ENCODE measurements around the gene PSPN.
"Not testable (repeated sequence)": the region's sequence is repeated elsewhere in the genome, so short reads cannot be mapped to it uniquely, and the experiment has no call there.

The PSPN gene

DNA sequence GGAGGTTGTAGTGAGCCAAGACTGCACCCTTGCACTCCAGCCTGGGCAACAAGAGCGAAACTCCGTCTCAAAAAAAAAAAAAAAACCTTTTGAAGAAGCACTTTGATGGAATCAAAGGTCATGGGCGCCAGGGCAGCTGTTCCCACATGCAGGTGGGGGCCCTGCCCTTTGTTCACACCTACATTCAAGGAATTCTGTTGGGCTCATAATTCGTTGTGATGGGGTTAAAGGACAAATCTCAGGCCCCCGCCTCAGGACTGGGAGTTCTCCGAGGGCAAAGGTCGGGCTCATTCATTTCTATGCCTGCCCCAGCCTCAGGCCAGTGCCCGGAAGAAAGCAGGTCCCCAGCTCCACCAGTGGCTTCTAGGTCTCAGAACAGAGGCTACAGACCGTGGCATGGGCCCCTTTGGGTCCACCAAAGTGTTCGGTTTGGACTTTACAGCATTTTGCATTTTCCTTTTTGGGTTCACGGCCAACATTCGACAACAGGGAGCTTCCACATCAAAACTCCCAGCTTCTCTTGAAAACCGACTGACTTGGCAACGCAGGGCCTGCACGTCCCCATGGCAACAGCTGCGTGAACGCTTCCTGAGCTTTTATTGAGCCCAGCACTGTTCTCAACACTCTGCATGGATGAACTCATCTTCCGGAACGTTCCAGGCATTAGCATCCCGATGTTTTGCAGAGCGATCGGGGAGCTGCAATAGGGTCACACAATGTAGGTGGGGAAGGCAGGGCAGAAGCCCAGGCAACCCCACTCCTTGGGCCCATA, 27.3 kb upstream of the PSPN start:
- DNase-seq (ENCODE audit: low read depth in 2 of 2): no peak

DNA sequence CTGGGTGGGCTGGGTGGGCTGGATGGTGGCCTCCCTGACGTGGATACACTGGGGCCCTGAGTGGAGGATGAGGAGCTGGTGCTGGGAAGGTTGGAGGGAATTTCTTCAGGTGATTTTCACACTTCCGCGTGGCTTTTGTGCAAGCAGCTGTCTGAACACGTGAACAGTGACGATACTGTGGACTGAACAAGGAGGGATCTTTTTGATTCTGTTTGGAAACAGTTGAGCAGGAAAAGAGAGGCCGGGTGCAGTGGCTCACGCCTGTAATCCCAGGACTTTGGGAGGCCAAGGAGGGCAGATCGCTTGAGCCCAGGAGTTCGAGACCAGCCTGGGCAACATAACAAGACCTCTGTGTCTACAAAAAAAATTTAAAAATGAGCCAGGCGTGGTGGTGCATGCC, 26.3 kb upstream of the PSPN start:
- DNase-seq (ENCODE audit: low read depth in 2 of 2): no peak

DNA sequence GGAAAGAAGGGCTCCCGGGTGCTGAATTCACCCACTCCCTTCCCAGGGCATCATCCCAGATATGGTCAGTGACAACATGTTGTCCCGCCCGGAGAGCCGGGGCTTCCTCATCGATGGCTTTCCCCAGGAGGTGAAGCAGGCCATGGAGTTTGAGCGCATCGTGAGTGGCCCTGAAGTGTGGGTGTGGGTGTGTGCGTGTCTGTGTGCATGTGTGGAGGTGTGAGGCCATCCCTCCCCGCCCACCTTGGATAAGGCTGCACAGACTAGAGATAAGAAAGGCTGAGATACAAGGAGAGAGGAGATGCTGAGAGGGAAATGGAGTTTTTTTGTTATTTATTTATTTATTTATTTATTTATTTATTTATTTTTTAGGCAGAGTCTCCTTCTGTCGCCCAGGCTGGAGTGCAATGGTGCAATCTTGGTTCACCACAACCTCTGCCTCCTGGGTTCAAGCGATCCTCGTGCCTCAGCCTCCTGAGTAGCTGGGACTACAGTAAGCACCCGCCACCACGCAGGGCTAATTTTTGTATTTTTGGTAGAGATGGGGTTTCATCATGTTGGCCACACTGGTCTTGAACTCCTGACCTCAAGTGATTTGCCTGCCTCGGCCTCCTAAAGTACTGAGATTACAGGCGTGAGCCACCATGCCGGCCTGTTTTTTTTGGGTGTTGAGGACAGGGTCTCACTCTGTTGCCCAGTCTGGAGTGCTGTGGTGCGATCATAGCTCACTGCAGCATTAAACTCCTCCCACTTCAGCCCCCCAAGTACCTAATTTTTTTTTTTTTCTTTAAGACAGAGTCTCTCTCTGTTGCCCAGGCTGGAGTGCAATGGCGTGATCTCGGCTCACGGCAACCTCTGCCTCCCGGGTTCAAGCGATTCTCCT, 24.6 kb upstream of the PSPN start:
- DNase-seq (ENCODE audit: low read depth in 2 of 2): not testable (repeated sequence)

DNA sequence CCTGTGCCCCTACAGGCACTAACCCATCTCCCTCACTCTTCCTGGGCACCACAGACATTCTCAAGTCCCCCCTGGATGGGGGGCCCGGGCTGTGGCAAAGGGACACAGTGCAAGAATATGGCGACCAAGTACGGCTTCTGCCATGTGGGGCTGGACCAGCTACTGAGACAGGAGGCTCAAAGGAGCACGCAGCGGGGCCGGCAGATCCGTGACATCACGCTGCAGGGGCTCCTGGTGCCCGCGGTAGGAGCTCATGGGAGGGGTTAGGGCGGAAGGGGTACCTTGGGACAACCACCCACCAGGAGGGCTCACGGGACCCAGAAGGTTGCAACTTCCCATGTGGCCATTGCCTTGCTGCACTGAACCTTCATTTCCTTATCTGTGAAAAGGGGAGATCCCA, 20.6 kb upstream of the PSPN start:
- no peak for DNase-seq (ENCODE audit: low read depth in 2 of 2)

GRCh38 chr19:6394831-6395230, 19.1 kb upstream of the PSPN start:
- DNase-seq (ENCODE audit: low read depth in 2 of 2): no peak

DNA sequence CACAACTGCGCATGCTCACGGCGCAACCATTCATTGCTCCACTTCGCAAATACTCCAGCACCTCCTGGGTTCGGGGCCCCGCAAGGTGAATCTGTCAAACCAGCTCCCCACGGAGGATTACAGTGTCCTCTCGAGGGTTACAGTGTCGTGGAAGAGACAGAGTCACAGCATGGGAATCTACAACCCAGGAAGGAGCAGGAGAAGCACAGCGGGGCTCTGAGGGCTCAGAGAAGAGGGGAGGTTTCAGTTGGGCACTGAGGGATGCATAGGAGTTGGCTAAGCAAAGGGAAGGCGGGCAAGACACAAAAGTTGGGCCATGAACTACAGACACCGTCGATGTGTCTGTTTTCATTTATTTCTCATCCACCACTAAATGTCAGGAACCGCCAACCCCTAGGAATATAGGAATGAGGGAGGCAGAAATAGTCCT, 18.3 kb upstream of the PSPN start:
- peak in 1 of 2 donors; percentile 69 for DNase-seq (ENCODE audit: low read depth in 2 of 2)

DNA sequence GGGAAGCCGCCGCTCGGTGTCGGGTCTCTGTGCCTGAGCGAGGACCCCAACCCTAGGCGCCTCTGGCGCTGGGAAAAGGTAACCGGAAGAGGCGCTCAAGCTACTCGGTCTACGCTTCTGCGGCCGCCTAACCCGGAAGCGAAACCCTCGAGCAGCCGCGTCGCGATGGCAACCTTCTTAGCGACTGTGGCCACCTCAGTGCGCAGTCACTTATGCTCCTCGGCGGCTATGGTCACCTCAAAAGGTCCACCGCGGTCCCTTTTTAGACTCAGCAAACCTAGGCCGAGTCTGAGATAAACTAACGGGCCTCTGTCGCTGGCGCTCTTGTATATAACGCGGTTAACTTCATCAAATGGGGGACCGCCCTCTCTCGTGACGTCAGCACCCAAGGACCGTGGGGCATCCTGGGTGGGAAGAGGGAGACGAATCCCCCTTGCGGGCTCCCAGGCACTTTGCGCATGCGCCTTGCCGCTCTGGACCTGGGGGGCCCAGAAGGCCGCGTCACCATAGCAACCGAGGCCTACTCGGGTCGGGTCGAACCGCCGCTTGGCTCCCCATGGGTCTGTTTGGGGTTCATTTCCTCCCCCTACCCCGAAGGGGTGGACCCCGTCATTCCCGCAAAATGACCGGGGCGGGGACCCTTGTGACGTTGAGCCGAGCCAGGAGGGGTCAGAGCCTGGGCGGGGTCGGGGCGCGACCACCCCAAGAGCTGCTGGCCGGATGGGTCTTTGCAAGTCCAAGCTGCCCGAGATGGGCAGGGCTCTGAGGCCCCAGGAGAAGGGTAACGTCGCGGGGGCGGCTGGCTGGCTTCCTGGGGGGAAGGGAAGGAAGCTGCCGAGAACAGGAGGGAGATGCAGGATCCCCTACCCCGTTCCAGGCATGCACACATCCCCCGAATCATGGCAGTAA, 17.6 kb upstream of the PSPN start, which contains the start of gene GTF2F1:
Gene GTF2F1 (minus strand): TSS at position 91 of the 909 bp plus-strand sequence. CDS start 169 bp downstream, outside the sequence.
- peak; percentile 91 for DNase-seq (ENCODE audit: low read depth in 2 of 2)

GRCh38 chr19:6392221-6393073, 16.7 kb upstream of the PSPN start:
- no peak for DNase-seq (ENCODE audit: low read depth in 2 of 2)

- no peak for DNase-seq (ENCODE audit: low read depth in 2 of 2)
Measured at GRCh38 chr19:6387372-6387771, 11.6 kb upstream of the PSPN start.

GRCh38 chr19:6384381-6384780, 8.6 kb upstream of the PSPN start:
- no peak for DNase-seq (ENCODE audit: low read depth in 2 of 2)

DNA sequence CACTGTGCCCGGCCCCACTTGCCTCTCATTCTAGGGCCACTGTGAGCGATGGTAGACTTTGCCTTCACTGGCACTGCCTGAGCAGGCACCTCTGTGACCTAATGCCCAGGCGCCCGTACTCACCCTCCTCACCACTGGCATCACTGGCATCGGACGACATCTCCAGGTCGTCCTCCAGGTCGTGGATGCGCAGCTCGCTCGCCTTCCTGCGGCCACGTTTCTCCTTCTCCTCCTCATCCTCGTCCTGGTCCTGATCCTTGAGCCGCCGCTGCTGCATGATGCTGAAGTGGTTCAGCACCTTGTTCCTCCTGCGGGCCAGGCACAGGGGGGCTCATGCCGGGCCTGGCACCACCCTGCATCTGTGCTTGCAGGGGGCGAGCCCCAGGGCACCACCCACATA, 7.5 kb upstream of the PSPN start:
- DNase-seq (ENCODE audit: low read depth in 2 of 2): no peak

GRCh38 chr19:6381030-6381750, 5.5 kb upstream of the PSPN start:
- DNase-seq (ENCODE audit: low read depth in 2 of 2): no peak

DNA sequence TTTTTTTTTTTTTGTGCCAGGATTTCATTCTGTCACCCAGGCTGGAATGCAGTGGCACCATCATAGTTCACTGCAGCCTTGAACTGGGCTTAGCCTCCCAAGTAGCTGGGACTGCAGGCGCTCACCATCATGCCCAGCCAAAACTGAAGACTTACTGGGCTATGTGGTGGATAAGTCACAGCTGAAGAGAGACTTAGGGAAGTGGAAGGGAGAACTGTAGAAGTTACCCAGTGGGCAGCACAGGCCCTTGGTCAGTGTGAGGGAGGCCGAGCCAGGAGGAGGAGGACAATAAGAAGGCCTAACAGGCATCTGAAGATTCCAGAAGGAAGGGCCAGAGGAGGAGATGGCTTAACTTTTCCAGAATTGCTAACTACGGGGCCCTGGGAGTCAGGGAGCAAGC, 4.0 kb upstream of the PSPN start:
- DNase-seq (ENCODE audit: low read depth in 2 of 2): no peak

DNA sequence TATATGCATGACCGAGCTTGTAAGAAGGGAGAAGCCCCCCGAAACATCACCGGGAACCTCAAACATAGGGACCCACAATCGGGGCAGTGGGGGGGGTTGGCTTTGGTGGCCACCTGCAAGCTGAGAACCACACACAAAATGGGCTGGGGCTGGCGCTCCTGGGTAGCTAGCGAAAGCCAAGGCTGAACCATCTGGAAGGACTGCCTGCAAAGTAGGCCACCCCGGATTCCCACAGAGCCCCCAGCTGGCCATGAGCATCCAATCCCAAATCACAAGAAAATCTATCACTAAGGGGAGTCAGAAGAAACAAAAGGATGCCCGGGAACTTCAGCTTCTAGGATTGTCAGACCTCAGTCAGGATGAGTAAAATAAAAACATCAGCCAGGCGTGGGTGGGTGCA, 2.8 kb upstream of the PSPN start:
- DNase-seq (ENCODE audit: low read depth in 2 of 2): no peak

- no peak for DNase-seq (ENCODE audit: low read depth in 2 of 2)
Measured at GRCh38 chr19:6378041-6378440, 2.3 kb upstream of the PSPN start.

DNA sequence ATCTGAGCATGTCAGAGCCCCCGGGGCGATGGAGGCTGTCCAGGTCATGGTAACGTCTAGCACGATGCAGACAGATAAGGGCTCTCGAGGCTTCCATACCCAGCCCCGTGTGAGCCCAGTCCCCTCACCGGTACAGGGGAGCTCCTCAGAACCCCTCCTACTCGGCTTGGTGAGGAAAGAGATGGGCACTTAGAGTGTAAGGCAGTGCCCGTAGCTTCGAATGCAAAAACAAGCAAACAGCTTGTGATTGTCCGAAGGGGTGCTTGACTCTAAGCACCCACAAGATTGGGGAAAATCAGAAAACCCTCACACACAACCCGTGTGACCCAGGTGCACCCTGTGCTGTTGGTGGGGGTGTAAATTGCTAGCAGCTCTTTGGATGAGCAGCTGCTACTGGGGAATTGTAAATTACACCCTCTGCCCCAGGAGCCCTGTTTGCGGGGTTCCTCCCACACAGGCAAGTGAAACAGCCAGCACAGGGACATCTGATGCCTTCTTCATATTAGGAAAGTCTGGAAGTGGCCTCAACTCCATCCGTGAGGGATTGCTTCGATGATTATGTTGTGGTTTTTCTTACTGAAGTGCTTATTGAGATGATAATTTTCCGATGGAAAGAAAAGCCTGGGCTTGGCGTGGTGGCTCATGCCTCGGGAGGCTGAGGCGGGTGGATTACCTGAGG, 918 bp upstream of the PSPN start:
- DNase-seq (ENCODE audit: low read depth in 2 of 2): no peak

- DNase-seq (ENCODE audit: low read depth in 2 of 2): no peak
Measured at GRCh38 chr19:6374711-6375410, 872 bp downstream of the PSPN start.

GRCh38 chr19:6374161-6374709, 1.5 kb downstream of the PSPN start:
- no peak for DNase-seq (ENCODE audit: low read depth in 2 of 2)

DNA sequence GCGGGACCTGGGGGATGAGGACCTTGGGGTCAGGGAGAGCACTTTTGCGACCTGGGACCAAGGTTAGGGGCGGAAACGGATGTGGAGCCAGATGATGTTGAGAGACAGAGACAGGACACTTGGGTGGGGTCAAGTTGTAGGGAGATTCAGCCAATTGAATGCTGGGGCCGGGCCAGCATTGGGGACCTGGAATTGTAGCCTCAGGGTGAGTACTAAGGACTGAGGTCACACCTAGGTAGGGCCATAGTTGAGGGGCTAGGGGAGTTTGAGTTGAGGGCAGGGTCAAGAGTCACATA, 2.0 kb downstream of the PSPN start:
- no peak for DNase-seq (ENCODE audit: low read depth in 2 of 2)
